Stomach (tissue), 4 donors: ENCODE data around the gene TPSB2.
"Not testable (repeated sequence)": the region's sequence is repeated elsewhere in the genome, so short reads cannot be mapped to it uniquely, and the experiment has no call there.

Experiments
- POLR2A ChIP-seq, 4 donors: fragments of 450-650 bp; IDR thresholded peaks; one replicate each; pipeline ENCODE4 v1.6.1; 2016; ENCODE audit warnings: antibody characterized with exemption in 4 of 4, control low read depth in 2 of 4, mild to moderate bottlenecking in 1 of 4, moderate library complexity in 1 of 4
- TF ChIP-seq, protein P1 (sequence below), 7 experiments: fragments of 450-650 bp in 4 of 7; fragments of 200-600 bp in 3 of 7; sonication (generic) in 3 of 7; IDR thresholded peaks; one replicate each; pipeline ENCODE4 v1.5.1; 2016 to 2019; ENCODE audit warnings: antibody characterized with exemption in 7 of 7, control low read depth in 2 of 7, mild to moderate bottlenecking in 1 of 7

DNA sequence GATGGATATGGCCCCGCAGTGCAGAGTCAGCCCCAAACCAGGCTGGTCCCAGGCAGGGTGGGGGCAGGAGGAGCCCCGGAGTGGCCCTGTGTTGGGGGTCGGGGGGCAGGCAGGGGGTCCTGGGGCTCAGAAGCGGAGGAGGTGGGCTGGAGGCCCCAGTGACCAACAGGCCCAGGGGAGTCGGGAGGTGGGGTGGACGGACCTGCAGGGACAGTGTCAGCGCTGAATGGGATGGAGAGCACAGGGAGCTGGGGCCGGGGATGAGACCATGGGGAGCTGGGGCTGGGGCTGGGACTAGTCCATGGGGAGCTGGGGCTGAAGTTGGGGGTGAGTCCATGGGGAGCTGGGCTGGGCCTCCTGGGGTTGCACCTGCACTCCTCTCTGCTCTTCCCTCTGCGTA is 9.6 kb upstream of the TPSB2 start:
- TF ChIP-seq, protein P1, sequence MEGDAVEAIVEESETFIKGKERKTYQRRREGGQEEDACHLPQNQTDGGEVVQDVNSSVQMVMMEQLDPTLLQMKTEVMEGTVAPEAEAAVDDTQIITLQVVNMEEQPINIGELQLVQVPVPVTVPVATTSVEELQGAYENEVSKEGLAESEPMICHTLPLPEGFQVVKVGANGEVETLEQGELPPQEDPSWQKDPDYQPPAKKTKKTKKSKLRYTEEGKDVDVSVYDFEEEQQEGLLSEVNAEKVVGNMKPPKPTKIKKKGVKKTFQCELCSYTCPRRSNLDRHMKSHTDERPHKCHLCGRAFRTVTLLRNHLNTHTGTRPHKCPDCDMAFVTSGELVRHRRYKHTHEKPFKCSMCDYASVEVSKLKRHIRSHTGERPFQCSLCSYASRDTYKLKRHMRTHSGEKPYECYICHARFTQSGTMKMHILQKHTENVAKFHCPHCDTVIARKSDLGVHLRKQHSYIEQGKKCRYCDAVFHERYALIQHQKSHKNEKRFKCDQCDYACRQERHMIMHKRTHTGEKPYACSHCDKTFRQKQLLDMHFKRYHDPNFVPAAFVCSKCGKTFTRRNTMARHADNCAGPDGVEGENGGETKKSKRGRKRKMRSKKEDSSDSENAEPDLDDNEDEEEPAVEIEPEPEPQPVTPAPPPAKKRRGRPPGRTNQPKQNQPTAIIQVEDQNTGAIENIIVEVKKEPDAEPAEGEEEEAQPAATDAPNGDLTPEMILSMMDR (IDR thresholded peaks at IDR 0.05): not testable (repeated sequence)
- not testable (repeated sequence) for TF ChIP-seq POLR2A (IDR thresholded peaks at IDR 0.05)
